Gastrocnemius medialis (tissue), 4 donors: ENCODE data around the gene LRRN3. TPM values are rescaled to one million over a fixed set of nuclear protein-coding genes. Genes with fewer than 3 reads are reported as not detected.

ENCODE experiments used
- ATAC-seq, 2 donors: fragments of 150-250 bp; one replicate each; pipeline ENCODE4 v1.9.1; 2016
- DNase-seq, 2 donors: peaks; one replicate each; pipeline ENCODE4 v3.0.0-alpha.2; 2019
- H3K27ac ChIP-seq, 4 donors: fragments of 200-600 bp; sonication (generic); 1 replicate in 1 of 4; 2 replicates in 3 of 4; pipeline ENCODE4 v1.5.1; 2016 to 2018; ENCODE audit warnings: mild to moderate bottlenecking in 2 of 4, moderate library complexity in 1 of 4
- H3K27me3 ChIP-seq, 3 donors: fragments of 200-600 bp; sonication (generic) in 2 of 3; 1 replicate in 1 of 3; 2 replicates in 2 of 3; pipeline versions ENCODE4 v1.5.1 to v1.6.0; 2016 to 2019; ENCODE audit warnings: mild to moderate bottlenecking in 1 of 3, moderate library complexity in 1 of 3
- H3K36me3 ChIP-seq, 2 donors: fragments of 200-600 bp; sonication (generic) in 1 of 2; one replicate each; pipeline ENCODE4 v1.5.1; 2017 to 2018
- H3K4me1 ChIP-seq, 2 donors: fragments of 200-600 bp; sonication (generic) in 1 of 2; one replicate each; pipeline ENCODE4 v1.5.1; 2016 to 2017; ENCODE audit warnings: mild to moderate bottlenecking in 2 of 2
- H3K4me3 ChIP-seq, 4 donors: fragments of 200-600 bp; sonication (generic) in 3 of 4; 1 replicate in 1 of 4; 2 replicates in 3 of 4; pipeline ENCODE4 v1.5.1; 2016 to 2019; ENCODE audit warnings: mild to moderate bottlenecking in 2 of 4
- H3K9me3 ChIP-seq, 3 donors: fragments of 200-600 bp; sonication (generic) in 2 of 3; 1 replicate in 1 of 3; 2 replicates in 2 of 3; pipeline ENCODE4 v1.5.1; 2016 to 2019
- CTCF ChIP-seq, 5 experiments: fragments of 450-650 bp in 3 of 5; fragments of 200-600 bp in 2 of 5; sonication (generic) in 2 of 5; IDR thresholded peaks in 4 of 5; conservative IDR thresholded peaks in 1 of 5; 1 replicate in 4 of 5; 2 replicates in 1 of 5; pipeline ENCODE4 v1.5.1; 2016 to 2019; ENCODE audit warnings: antibody characterized with exemption in 5 of 5, mild to moderate bottlenecking in 3 of 5, moderate library complexity in 3 of 5
- POLR2A ChIP-seq, 2 donors: fragments of 450-650 bp; IDR thresholded peaks; one replicate each; pipeline ENCODE4 v1.6.1; 2017; ENCODE audit warnings: antibody characterized with exemption in 2 of 2, mild to moderate bottlenecking in 2 of 2, moderate library complexity in 2 of 2
- in situ Hi-C, 4 donors: fragments of 200-750 bp; cut with MboI; loops; one replicate each; pipeline versions ENCODE4 v1.15.0 to v1.8.0; 2017; ENCODE audit warnings: low sequenced_read_pairs in 4 of 4
- intact Hi-C: fragments of 100-400 bp; cut with DNase I; formaldehyde crosslinking; loops from one replicate; pipeline ENCODE4 v1.15.1; 2023; ENCODE audit warnings: low total_unique reads
- total RNA-seq, 4 donors: library from RNA; depleted of rRNA; stranded (reverse); fragments of >200 nt; gene quantifications; one replicate each; pipeline versions ENCODE4 v1.1.0 to v1.2.3, GENCODE V29; 2016

Gene LRRN3
- total RNA-seq, 4 donors from 2014 or later = 0.42 to 11.7 (median 6.9) TPM

- no peak overlapping the region for H3K4me3 ChIP-seq
- no peaks in the 10 kb centered on the region for H3K9me3 ChIP-seq
- no peaks in the 10 kb centered on the region for H3K36me3 ChIP-seq
- in situ Hi-C loops = loop anchor here in 1 of 4 donors (25.0 kb wide), 1 partner anchor 660 kb away; no protein-coding TSS in a partner anchor
- intact Hi-C loops = no loop called here
- H3K4me1 ChIP-seq = peaks cover 3 to 8% of the 10 kb centered on the region in 2 donors
- ATAC-seq (no peak), DNase-seq (no peak)
- H3K27ac ChIP-seq = no peak overlapping the region
- H3K27me3 ChIP-seq = no peaks in the 10 kb centered on the region
- TF ChIP-seq CTCF (IDR thresholded peaks at IDR 0.05 in 4 of 5, conservative IDR thresholded peaks at IDR 0.05 in 1 of 5) (no peak), POLR2A (IDR thresholded peaks at IDR 0.05) (no peak)
These were observed 13.9 kb upstream of the LRRN3 start for GRCh38 chr7:111077001-111077400.

- intact Hi-C loops = no loop called here
These were observed 10.3 kb upstream of the LRRN3 start for GRCh38 chr7:111080495-111081105.

GRCh38 chr7:111081546-111082267, 9.2 kb upstream of the LRRN3 start:
- Histone ChIP-seq H3K27ac (no peak overlapping the region), H3K4me3 (no peak overlapping the region), H3K27me3 (no peaks in the 10 kb centered on the region), H3K36me3 (no peaks in the 10 kb centered on the region), H3K4me1 (no peaks in the 10 kb centered on the region), H3K9me3 (no peaks in the 10 kb centered on the region)
- no peak for ATAC-seq
- in situ Hi-C loops = loop anchor here in 2 of 4 donors (10.0 to 25.0 kb wide), 2 partner anchors 653 to 656 kb away; no protein-coding TSS in a partner anchor
- intact Hi-C loops = no loop called here
- TF ChIP-seq CTCF (IDR thresholded peaks at IDR 0.05 in 4 of 5, conservative IDR thresholded peaks at IDR 0.05 in 1 of 5) (no peak), POLR2A (IDR thresholded peaks at IDR 0.05) (no peak)
- DNase-seq = no peak

More at GRCh38 chr7:111080495-111081105, 10.3 kb upstream of the LRRN3 start:
- H3K9me3 ChIP-seq = no peaks in the 10 kb centered on the region
- no peaks in the 10 kb centered on the region for H3K27me3 ChIP-seq
- in situ Hi-C loops = loop anchor here in 2 of 4 donors (10.0 to 25.0 kb wide), 2 partner anchors 654 to 657 kb away; no protein-coding TSS in a partner anchor
- H3K36me3 ChIP-seq = no peaks in the 10 kb centered on the region
- no peak overlapping the region for H3K27ac ChIP-seq
- DNase-seq (no peak), ATAC-seq (no peak)
- no peak for TF ChIP-seq CTCF (IDR thresholded peaks at IDR 0.05 in 4 of 5, conservative IDR thresholded peaks at IDR 0.05 in 1 of 5)
- TF ChIP-seq POLR2A (IDR thresholded peaks at IDR 0.05) = no peak
- peaks cover 3 to 6% of the 10 kb centered on the region in 2 donors for H3K4me1 ChIP-seq
- H3K4me3 ChIP-seq = no peak overlapping the region

- in situ Hi-C loops = loop anchor here in 2 of 4 donors (10.0 to 25.0 kb wide), 2 partner anchors 652 to 655 kb away; no protein-coding TSS in a partner anchor
- no peaks in the 10 kb centered on the region for H3K9me3 ChIP-seq
- intact Hi-C loops = no loop called here
These were observed 8.6 kb upstream of the LRRN3 start for GRCh38 chr7:111082351-111082750.

More at GRCh38 chr7:111082351-111082750, 8.6 kb upstream of the LRRN3 start:
- Histone ChIP-seq H3K27me3 (no peaks in the 10 kb centered on the region), H3K27ac (no peak overlapping the region), H3K36me3 (no peaks in the 10 kb centered on the region), H3K4me1 (no peaks in the 10 kb centered on the region), H3K4me3 (no peak overlapping the region)
- ATAC-seq (no peak), DNase-seq (no peak)
- TF ChIP-seq POLR2A (IDR thresholded peaks at IDR 0.05) = no peak
- no peak for TF ChIP-seq CTCF (IDR thresholded peaks at IDR 0.05 in 4 of 5, conservative IDR thresholded peaks at IDR 0.05 in 1 of 5)
